ENCODE data around the gene PLPPR1. TPM values are rescaled to one million over a fixed set of nuclear protein-coding genes. Genes with fewer than 3 reads are reported as not detected.

The PLPPR1 gene
- total RNA-seq, 1 donor from 2014 or later, result 5.0 TPM

DNA sequence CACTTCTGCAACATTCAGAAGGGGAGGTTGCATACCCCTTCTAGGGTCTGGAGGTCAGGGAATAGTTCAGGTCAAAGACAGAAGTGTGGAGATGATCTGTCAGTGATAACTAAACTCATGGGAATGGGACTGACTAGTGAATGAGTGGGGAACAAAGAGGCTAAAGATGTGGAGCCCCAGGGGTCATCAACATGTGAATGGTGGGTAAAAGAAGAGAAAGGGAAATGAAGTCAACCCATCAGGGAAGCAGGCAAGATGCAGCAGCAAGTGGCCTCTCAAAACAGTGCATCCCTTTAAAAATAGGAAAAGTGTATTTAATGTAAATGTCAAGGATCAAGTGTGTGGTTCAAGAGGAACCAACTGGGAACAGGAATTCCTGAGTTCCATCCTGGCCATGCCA lies 69.9 kb downstream of the PLPPR1 start:
- H3K27ac ChIP-seq, result no peak overlapping the region
- no peaks in the 10 kb centered on the region for H3K4me1 ChIP-seq
- no peaks in the 10 kb centered on the region for H3K27me3 ChIP-seq
- TF ChIP-seq, protein P1, sequence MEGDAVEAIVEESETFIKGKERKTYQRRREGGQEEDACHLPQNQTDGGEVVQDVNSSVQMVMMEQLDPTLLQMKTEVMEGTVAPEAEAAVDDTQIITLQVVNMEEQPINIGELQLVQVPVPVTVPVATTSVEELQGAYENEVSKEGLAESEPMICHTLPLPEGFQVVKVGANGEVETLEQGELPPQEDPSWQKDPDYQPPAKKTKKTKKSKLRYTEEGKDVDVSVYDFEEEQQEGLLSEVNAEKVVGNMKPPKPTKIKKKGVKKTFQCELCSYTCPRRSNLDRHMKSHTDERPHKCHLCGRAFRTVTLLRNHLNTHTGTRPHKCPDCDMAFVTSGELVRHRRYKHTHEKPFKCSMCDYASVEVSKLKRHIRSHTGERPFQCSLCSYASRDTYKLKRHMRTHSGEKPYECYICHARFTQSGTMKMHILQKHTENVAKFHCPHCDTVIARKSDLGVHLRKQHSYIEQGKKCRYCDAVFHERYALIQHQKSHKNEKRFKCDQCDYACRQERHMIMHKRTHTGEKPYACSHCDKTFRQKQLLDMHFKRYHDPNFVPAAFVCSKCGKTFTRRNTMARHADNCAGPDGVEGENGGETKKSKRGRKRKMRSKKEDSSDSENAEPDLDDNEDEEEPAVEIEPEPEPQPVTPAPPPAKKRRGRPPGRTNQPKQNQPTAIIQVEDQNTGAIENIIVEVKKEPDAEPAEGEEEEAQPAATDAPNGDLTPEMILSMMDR (IDR thresholded peaks at IDR 0.05), result no peak
- H3K36me3 ChIP-seq, result no peaks in the 10 kb centered on the region
- H3K4me3 ChIP-seq, result no peak overlapping the region
- DNase-seq, result no peak
- H3K9me3 ChIP-seq, result no peaks in the 10 kb centered on the region
- intact Hi-C loops (cut with DNase I), result no loop called here
- ATAC-seq, result no peak

DNA sequence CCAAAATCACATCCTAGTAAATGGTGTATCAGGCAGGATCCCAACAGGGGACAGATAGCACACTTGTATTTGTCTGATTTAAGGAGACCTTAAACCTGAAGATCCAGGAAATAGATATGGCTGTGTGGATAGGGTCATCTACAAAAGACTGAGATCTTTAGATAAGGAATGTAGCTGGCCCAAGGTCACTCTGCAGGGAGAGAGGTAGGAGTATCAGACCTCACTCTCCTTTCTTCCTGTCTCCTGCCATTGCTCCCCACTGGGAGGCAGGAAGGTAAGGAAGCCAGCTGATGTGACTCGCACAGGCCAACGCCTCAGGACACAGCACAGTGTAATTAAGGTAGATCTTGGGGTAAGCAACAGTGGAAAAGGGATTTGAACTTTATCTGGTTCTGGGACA lies 85.8 kb downstream of the PLPPR1 start:
- Histone ChIP-seq H3K36me3 (no peaks in the 10 kb centered on the region), H3K27me3 (no peaks in the 10 kb centered on the region), H3K4me3 (no peak overlapping the region), H3K27ac (no peak overlapping the region), H3K9me3 (no peaks in the 10 kb centered on the region), H3K4me1 (no peaks in the 10 kb centered on the region)
- TF ChIP-seq, protein P1 (IDR thresholded peaks at IDR 0.05), result no peak
- ATAC-seq (no peak), DNase-seq (no peak)
- intact Hi-C loops (cut with DNase I), result no loop called here

DNA sequence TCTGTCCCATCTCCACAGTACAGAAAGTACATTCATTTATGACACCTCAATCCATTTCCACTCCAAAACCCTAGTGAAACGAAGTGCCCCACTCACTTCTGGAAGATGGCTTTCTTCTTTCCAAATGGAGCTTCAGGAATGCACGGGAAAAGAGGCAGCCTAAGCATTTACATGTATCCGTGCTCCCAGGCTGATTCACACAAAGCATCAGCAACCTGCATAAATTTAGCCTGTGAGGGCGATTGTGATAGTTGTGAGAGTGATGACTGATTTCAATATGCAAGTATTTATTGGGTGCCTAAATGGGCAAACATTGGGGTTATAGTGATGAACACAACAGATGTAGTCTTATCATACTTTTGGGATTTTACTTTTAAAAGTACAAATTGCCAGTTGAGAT lies 86.6 kb downstream of the PLPPR1 start:
- H3K9me3 ChIP-seq, result no peaks in the 10 kb centered on the region
- H3K27me3 ChIP-seq, result no peaks in the 10 kb centered on the region
- no peak overlapping the region for H3K27ac ChIP-seq
- no peak for DNase-seq
- TF ChIP-seq, protein P1 (IDR thresholded peaks at IDR 0.05), result no peak
- H3K4me1 ChIP-seq, result no peaks in the 10 kb centered on the region
- ATAC-seq, result no peak
- intact Hi-C loops (cut with DNase I), result no loop called here
- no peaks in the 10 kb centered on the region for H3K36me3 ChIP-seq
- H3K4me3 ChIP-seq, result no peak overlapping the region

DNA sequence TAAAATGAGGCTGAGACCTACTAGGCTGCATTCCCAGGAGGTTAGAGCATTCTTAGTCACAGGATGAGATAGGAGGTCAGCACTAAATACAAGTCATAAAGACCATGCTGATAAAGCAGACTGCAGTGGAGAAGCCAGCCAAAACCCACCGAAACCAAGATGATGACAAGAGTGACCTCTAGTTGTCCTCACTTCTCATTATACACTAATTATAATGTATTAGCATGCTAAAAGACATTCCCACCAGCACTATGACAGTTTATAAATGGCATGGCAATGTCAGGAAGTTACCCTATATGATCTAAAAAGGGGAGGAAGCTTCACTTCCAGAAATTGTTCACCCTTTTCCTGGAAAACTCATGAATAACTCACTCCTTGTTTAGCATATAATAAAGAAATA lies 88.6 kb downstream of the PLPPR1 start:
- H3K4me3 ChIP-seq, result no peak overlapping the region
- intact Hi-C loops (cut with DNase I), result no loop called here
- no peaks in the 10 kb centered on the region for H3K9me3 ChIP-seq
- no peak for ATAC-seq
- TF ChIP-seq, protein P1 (IDR thresholded peaks at IDR 0.05), result no peak
- H3K36me3 ChIP-seq, result no peaks in the 10 kb centered on the region
- H3K4me1 ChIP-seq, result no peaks in the 10 kb centered on the region
- H3K27ac ChIP-seq, result no peak overlapping the region
- DNase-seq, result no peak
- H3K27me3 ChIP-seq, result no peaks in the 10 kb centered on the region

DNA sequence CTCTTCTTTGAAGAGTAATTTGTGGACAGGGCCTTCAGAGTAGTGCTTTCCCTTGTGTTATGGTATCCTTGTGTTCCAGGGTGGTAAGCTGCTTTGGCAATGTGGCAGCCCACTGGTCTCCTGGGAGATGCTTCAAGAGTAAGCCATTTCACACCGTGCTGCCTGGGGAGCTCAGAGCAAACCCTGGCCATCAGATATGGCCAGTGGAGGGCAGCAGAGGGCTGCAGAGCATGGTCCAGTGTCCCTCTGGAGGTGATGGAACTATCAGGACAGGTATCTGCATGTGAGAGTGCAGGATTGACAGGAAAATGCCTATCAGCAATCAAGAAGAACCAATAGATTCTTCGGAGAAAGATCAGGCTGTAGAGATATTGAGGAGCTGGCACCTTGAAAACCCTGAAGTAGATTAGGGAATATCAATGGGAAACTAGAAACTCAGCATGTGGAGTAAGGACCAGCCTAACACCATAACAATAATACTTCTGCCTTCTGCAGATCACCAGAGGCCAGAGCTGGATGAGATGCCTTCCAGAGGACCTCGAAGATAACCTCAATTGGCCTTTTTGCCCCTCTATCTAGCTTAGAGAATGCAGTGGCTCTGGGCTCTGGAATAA lies 90.8 kb downstream of the PLPPR1 start:
- Histone ChIP-seq H3K4me1 (no peaks in the 10 kb centered on the region), H3K36me3 (no peaks in the 10 kb centered on the region), H3K4me3 (no peak overlapping the region), H3K27ac (no peak overlapping the region), H3K27me3 (no peaks in the 10 kb centered on the region), H3K9me3 (peaks cover 7% of the 10 kb centered on the region)
- DNase-seq (peak; percentile 74), ATAC-seq (peak; percentile 98)
- TF ChIP-seq, protein P1 (IDR thresholded peaks at IDR 0.05), result peak; percentile 64
- intact Hi-C loops (cut with DNase I), result no loop called here

Data from upper lobe of right lung (tissue), 1 donor.